Ovary (tissue), 9 donors: Measurements from ENCODE around the gene ADAMTS13. TPM values are rescaled to one million over a fixed set of nuclear protein-coding genes. Genes with fewer than 3 reads are reported as not detected.

Experiments
- DNase-seq, 5 donors: peaks; one replicate each; pipeline ENCODE4 v3.0.0-alpha.2; 2019 to 2020
- H3K27ac ChIP-seq, 2 donors: fragments of 200-600 bp; one replicate each; pipeline versions ENCODE4 v1.5.1 to v1.8.0; 2019 to 2022
- H3K27me3 ChIP-seq: fragments of 200-600 bp; one replicate; pipeline ENCODE4 v1.8.0; 2022
- H3K36me3 ChIP-seq: fragments of 200-600 bp; sonication (generic); one replicate; pipeline ENCODE4 v1.5.1; 2019
- H3K4me1 ChIP-seq: one replicate; pipeline ENCODE4 v1.8.1; 2013; ENCODE audit warnings: mild to moderate bottlenecking, moderate library complexity; ENCODE audit not compliant: insufficient read depth
- H3K4me3 ChIP-seq: fragments of 200-600 bp; sonication (generic); one replicate; pipeline ENCODE4 v1.5.1; 2017
- H3K9me3 ChIP-seq, 2 donors: fragments of 200-600 bp in 1 of 2; sonication (generic) in 1 of 2; one replicate each; pipeline versions ENCODE4 v1.5.1 to v1.8.1; 2013 to 2019; ENCODE audit warnings: mild to moderate bottlenecking in 1 of 2, moderate library complexity in 1 of 2
- CTCF ChIP-seq, 3 donors: fragments of 450-650 bp in 2 of 3; fragments of 200-600 bp in 1 of 3; IDR thresholded peaks; one replicate each; pipeline versions ENCODE4 v1.5.1 to v1.8.0; 2016 to 2022; ENCODE audit warnings: antibody characterized with exemption in 3 of 3, mild to moderate bottlenecking in 1 of 3
- EP300 ChIP-seq: sonication (generic); formaldehyde crosslinking; IDR thresholded peaks from one replicate; pipeline ENCODE4 v1.6.1; 2017; ENCODE audit warnings: antibody characterized with exemption
- POLR2A ChIP-seq: fragments of 450-650 bp; IDR thresholded peaks from one replicate; pipeline ENCODE4 v1.6.1; 2017; ENCODE audit warnings: antibody characterized with exemption, mild to moderate bottlenecking, moderate library complexity
- WGBS, 3 donors: extraction: QIAGEN DNeasy Blood & Tissue Kit in 1 of 3; methylation state at CpG; one replicate each; pipeline versions ENCODE4 v1.1.5 to v1.1.7; 2013 to 2017; 5-methylcytosine and 5-hydroxymethylcytosine counted together
- intact Hi-C, 4 donors: fragments of 100-400 bp; cut with DNase I; formaldehyde crosslinking; loops; one replicate each; pipeline versions ENCODE4 v1.11.0 to v1.15.1; 2022 to 2023
- polyA plus RNA-seq, 2 donors: library from polyadenylated mRNA; stranded (reverse); fragments of 200-250 nt in 1 of 2; fragments of 350-450 nt in 1 of 2; fragmentation: Illumina TruSeq in 1 of 2; extraction: RNeasy Lipid Tissue Mini Kit (QIAGEN cat#74804) in 1 of 2; gene quantifications; one replicate each; pipeline ENCODE4 v1.2.3, GENCODE V29; 2013 to 2014
- total RNA-seq, 7 donors: library from RNA; depleted of rRNA in 2 of 7; stranded (reverse); fragments of >200 nt in 2 of 7; fragmentation: NEBNext Ultra II Directional in 3 of 7; extraction: Animal tissue kit (Norgen Biotek cat#: 25700) in 3 of 7; gene quantifications; one replicate each; pipeline versions ENCODE4 v1.1.0 to v1.2.4, GENCODE V29; 2016 to 2023
- donor health status: DM: no; HTN: no; CAD: no; lungs with moderate emphysema.
- donor health status: DM: no; HTN: no; CAD: no.
- donor health status: Bipolar disorder and iron deficiency.
- donor health status: DM: yes; HTN: yes; CAD: no.
- donor health status: DM: no; HTN: no; CAD: no.
- donor health status: DM: yes; HTN: yes; CAD: no.

ADAMTS13 gene
- total and polyA plus RNA-seq, 9 donors, result 0.45 to 4.2 (median 3.6) TPM

GRCh38 chr9:133426011-133426410 is 3.8 kb downstream of the ADAMTS13 start:
- no peaks in the 10 kb centered on the region for H3K9me3 ChIP-seq
- intact Hi-C loops, result no loop called here
- TF ChIP-seq CTCF (IDR thresholded peaks at IDR 0.05), result no peak
- no peak for TF ChIP-seq EP300
- TF ChIP-seq POLR2A, result no peak
- no peak overlapping the region for H3K27ac ChIP-seq
- H3K27me3 ChIP-seq, result no peaks in the 10 kb centered on the region
- 90 to 93% (median 91%) methylated on average over 9 to 11 of the region's 11 CpGs for WGBS, 3 donors
- H3K4me1 ChIP-seq, result peaks cover 1% of the 10 kb centered on the region
- no peak for DNase-seq
- no peaks in the 10 kb centered on the region for H3K36me3 ChIP-seq
- no peak overlapping the region for H3K4me3 ChIP-seq

- Histone ChIP-seq H3K9me3 (no peaks in the 10 kb centered on the region), H3K4me1 (peaks cover 1% of the 10 kb centered on the region), H3K27ac (no peak overlapping the region), H3K36me3 (no peaks in the 10 kb centered on the region), H3K4me3 (no peak overlapping the region), H3K27me3 (no peaks in the 10 kb centered on the region)
- 54 to 61% (median 58%) methylated on average over 10 of the region's 10 CpGs for WGBS, 3 donors
- no peak for DNase-seq
- TF ChIP-seq CTCF (IDR thresholded peaks at IDR 0.05) (no peak), EP300 (no peak), POLR2A (no peak)
- intact Hi-C loops, result no loop called here
Measured at GRCh38 chr9:133427658-133428348, 5.6 kb downstream of the ADAMTS13 start.

GRCh38 chr9:133428617-133429101 is 6.5 kb downstream of the ADAMTS13 start:
- Histone ChIP-seq H3K27ac (no peak overlapping the region), H3K4me1 (peaks cover 1% of the 10 kb centered on the region), H3K27me3 (no peaks in the 10 kb centered on the region), H3K36me3 (no peaks in the 10 kb centered on the region), H3K4me3 (no peak overlapping the region), H3K9me3 (no peaks in the 10 kb centered on the region)
- WGBS, 3 donors, result 1 to 2% (median 1%) methylated on average over 36 to 57 of the region's 57 CpGs
- intact Hi-C loops, result no loop called here
- no peak for DNase-seq
- TF ChIP-seq EP300 (no peak), CTCF (IDR thresholded peaks at IDR 0.05) (no peak), POLR2A (no peak)

DNA sequence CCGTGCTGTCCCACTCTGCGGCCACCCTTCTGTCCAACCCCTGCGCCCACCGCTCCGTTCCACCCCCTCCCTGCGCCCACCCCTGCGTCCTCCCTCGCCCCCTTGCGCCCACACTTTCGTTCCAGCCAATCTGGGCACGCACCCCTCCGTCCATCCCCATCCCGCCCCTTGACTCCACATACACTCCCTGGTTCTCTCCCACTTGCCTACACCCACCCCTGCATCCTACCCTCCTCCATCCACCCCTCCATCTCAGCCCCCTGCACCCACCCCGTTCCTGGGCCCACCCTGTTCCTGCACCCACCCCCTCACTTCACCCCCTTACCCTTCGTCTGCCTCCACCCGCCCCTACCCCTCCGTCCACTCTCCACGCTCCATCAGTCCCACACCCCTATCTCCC is 7.0 kb downstream of the ADAMTS13 start:
- Histone ChIP-seq H3K36me3 (no peaks in the 10 kb centered on the region), H3K27ac (no peak overlapping the region), H3K9me3 (no peaks in the 10 kb centered on the region), H3K4me1 (peaks cover 1% of the 10 kb centered on the region), H3K4me3 (no peak overlapping the region), H3K27me3 (no peaks in the 10 kb centered on the region)
- 2 to 8% (median 6%) methylated on average over 13 to 18 of the region's 18 CpGs for WGBS, 3 donors
- DNase-seq, result no peak
- TF ChIP-seq CTCF (IDR thresholded peaks at IDR 0.05), result no peak
- no peak for TF ChIP-seq EP300
- no peak for TF ChIP-seq POLR2A
- intact Hi-C loops, result no loop called here
